C4-2B (cell line): ENCODE measurements around the gene ZFAND4.
A peak's percentile ranks its signal among the peaks of the same experiment; 100 is the strongest.

ENCODE experiments used
- H3K27ac ChIP-seq: fragments of 450-650 bp; 2 replicates; pipeline ENCODE4 v1.5.1; 2017
- CTCF ChIP-seq: fragments of 450-650 bp; conservative IDR thresholded peaks from 2 replicates; pipeline ENCODE4 v1.5.1; 2017; ENCODE audit warnings: mild to moderate bottlenecking
- ZFX ChIP-seq: fragments of 450-650 bp; IDR thresholded peaks from 2 replicates; pipeline ENCODE4 v1.6.1; 2017

Gene ZFAND4

GRCh38 chr10:45599021-45599603, 73.5 kb downstream of the ZFAND4 start:
- TF ChIP-seq ZFX = no peak

GRCh38 chr10:45596526-45596925, 76.0 kb downstream of the ZFAND4 start:
- no peak for TF ChIP-seq ZFX
- TF ChIP-seq CTCF = no peak

More at GRCh38 chr10:45599021-45599603, 73.5 kb downstream of the ZFAND4 start:
- H3K27ac ChIP-seq = no peak overlapping the region

GRCh38 chr10:45594276-45595157, 78.1 kb downstream of the ZFAND4 start:
- TF ChIP-seq ZFX (peak; percentile 50; the same call in 1 of the 2 replicates), CTCF (peak; percentile 19; the same call in 1 of the 2 replicates)
- peak overlapping the region; percentile 48 for H3K27ac ChIP-seq

More at GRCh38 chr10:45596526-45596925, 76.0 kb downstream of the ZFAND4 start:
- no peak overlapping the region for H3K27ac ChIP-seq

- TF ChIP-seq ZFX = no peak
- TF ChIP-seq CTCF = no peak
- peak overlapping the region; percentile 48 for H3K27ac ChIP-seq
Observed at GRCh38 chr10:45593938-45594275, 78.7 kb downstream of the ZFAND4 start.

GRCh38 chr10:45592926-45593325, 79.6 kb downstream of the ZFAND4 start:
- H3K27ac ChIP-seq = no peak overlapping the region
- no peak for TF ChIP-seq CTCF
- TF ChIP-seq ZFX = no peak

GRCh38 chr10:45592432-45592831, 80.1 kb downstream of the ZFAND4 start:
- H3K27ac ChIP-seq = no peak overlapping the region
- no peak for TF ChIP-seq ZFX
- TF ChIP-seq CTCF = no peak

GRCh38 chr10:45591280-45591679, 81.3 kb downstream of the ZFAND4 start:
- TF ChIP-seq CTCF = no peak
- TF ChIP-seq ZFX = no peak
- H3K27ac ChIP-seq = no peak overlapping the region
